Measurements from ENCODE around the gene CYP2F1.
"Not testable (repeated sequence)": the region's sequence is repeated elsewhere in the genome, so short reads cannot be mapped to it uniquely, and the experiment has no call there.

Gene CYP2F1

DNA sequence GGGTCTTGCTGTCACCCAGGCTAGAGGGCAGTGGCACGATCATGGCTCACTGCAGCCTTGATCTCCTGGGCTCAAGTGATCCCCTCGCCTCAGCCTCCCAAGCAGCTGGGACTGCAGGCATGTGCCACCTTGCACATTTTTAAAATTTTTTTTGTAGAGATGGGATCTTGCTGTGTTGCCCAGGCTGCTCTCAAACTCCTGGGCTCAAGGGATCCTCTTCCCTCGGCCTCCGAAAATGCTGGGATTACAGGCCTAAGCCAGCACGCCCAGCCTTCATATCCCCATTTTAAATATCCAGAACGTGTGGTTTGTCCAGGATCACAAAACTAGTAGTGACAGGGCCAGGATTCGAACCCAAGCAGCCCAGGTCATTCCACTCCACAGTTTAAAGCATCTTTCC is 13.1 kb downstream of the CYP2F1 start:
- not testable (repeated sequence) for DNase-seq

- peak; percentile 9 for DNase-seq
Observed at GRCh38 chr19:41127801-41128300, 13.6 kb downstream of the CYP2F1 start.

- DNase-seq, result no peak
Observed at GRCh38 chr19:41128692-41129091, 14.5 kb downstream of the CYP2F1 start.

GRCh38 chr19:41131186-41131585 is 17.0 kb downstream of the CYP2F1 start:
- no peak for DNase-seq

DNA sequence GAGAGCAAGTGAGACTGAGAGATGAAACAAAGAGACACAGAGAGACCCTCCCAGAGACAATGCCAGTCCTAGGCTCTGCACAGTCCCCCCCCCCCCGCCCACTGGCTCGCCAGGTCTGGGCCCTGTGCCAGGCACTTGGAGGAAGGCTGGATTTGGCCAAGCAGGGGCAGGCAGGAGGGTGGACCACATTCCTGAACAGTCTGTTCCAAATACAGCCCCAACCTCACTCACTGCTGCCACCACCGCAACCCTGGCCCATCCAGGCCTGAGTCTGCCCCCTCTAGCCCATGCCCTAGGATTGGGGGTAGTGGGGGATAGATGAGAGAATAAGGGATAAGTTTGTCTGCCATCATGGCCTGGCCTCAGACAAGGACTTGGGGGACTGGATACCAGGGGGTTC is 19.0 kb downstream of the CYP2F1 start:
- no peak for DNase-seq

DNA sequence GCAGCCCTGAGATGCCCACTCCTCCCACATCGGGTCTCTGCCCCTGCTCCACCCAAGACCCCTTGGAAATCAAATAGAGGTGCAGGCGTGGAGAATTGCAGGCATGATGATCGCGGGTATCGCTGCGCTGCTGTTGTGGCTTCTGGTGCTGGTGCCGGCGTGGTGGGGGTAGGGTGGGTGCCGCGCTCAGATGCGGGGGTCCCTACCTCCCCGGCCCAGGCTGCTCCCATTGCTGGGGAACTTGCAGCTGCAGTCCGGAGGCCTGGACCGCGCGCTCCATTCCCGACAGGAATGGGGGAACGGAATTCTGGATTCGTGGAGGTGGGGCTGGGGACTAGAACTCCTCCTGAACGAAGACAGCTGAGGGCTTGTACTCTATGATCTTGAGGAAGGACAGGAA is 20.4 kb downstream of the CYP2F1 start:
- DNase-seq, result no peak

DNA sequence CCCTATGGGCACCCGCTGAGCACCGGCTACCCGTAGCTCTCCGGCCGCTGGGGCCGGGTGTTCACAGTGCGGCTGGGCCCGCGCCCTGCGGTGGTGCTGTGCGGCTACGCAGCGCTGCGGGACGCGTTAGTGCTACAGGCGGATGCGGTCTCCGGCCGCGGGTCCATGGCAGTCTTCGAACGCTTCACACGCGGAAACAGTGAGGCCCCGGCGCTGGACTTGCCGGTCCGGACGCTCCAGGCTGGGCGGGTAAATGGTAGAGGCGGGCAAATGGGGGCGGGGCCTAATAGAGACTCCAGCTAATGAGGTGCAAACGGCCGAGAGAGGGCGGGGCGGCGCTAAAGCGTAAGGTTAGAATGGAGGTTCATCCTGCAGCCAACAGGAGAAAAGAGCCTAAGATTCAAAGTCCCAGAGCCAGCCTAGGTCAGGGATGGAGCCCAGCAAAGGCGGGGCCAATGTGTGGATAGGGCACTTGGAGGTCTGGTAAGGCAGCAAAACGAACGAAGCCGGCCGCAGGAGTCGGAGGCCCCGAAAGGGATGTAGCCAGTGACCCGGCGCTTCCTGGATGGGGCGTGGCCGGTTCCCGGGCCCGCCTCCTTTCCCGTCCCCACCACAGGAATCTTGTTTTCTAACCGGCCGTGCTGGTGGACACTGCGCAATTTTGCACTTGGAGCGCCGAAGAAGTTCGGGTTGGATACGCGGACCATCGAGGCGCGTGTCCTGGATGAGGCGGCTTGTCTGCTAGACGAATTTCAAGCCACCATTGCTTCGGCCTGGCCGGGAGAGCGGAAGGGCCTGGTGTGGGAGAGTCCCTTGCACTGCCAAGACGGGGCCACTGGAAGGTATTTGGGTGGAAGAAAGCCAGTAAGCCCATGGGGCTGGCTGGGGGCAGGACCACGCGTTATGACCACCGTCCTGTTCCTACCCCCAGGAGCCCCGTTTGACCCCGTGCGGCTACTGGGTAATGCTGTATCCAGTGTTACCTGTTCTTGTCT is 21.5 kb downstream of the CYP2F1 start:
- DNase-seq, result not testable (repeated sequence)

GRCh38 chr19:41136636-41137455 is 22.6 kb downstream of the CYP2F1 start:
- DNase-seq, result no peak

DNA sequence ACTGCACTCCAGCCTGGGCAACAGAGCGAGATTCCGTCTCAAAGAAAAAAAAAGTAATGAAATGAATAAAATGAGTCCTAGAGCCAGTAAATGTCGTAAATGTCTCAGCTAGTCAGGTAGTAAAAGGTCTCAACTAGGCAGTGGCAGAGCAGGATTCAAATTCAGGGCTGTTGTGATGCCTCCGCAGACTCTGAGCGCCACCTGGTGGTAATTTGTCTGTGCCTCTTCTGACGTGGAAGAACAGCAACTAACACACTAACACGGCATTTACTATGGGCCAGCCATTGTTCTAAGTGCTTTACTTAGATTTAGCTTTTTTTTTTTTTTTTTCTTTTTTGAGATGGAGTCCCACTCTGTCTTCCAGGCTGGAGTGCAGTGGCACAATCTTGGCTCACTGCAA is 30.2 kb downstream of the CYP2F1 start:
- peak; percentile 23 for DNase-seq

DNA sequence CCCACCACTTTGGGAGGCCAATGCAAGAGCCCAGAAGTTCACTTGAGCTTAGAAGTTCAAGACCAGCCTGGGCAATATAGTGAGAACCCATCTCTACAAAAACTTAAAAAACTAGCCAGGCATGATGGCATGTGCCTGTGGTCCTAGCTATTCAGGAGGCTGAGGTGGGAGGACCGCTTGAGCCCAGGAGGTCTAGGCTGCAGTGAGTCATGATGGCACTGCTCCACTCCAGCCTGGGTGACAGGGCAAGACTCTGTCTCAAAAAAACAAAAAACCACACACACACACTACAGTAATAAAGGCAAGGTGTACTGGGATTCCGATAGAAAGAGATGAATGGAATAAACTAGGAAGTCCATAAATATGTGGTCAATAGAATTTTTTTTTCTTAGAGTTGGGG is 35.6 kb downstream of the CYP2F1 start:
- DNase-seq, result no peak

GRCh38 chr19:41150986-41151385 is 36.8 kb downstream of the CYP2F1 start:
- not testable (repeated sequence) for DNase-seq

- no peak for DNase-seq
Observed at GRCh38 chr19:41154060-41154459, 39.8 kb downstream of the CYP2F1 start.

- DNase-seq, result no peak
Observed at GRCh38 chr19:41156207-41156606, 42.0 kb downstream of the CYP2F1 start.

GRCh38 chr19:41159881-41160280 is 45.6 kb downstream of the CYP2F1 start:
- DNase-seq, result no peak

- DNase-seq, result no peak
Observed at GRCh38 chr19:41161903-41162302, 47.7 kb downstream of the CYP2F1 start.

- DNase-seq, result no peak
Observed at GRCh38 chr19:41166944-41167804, 52.9 kb downstream of the CYP2F1 start.

DNA sequence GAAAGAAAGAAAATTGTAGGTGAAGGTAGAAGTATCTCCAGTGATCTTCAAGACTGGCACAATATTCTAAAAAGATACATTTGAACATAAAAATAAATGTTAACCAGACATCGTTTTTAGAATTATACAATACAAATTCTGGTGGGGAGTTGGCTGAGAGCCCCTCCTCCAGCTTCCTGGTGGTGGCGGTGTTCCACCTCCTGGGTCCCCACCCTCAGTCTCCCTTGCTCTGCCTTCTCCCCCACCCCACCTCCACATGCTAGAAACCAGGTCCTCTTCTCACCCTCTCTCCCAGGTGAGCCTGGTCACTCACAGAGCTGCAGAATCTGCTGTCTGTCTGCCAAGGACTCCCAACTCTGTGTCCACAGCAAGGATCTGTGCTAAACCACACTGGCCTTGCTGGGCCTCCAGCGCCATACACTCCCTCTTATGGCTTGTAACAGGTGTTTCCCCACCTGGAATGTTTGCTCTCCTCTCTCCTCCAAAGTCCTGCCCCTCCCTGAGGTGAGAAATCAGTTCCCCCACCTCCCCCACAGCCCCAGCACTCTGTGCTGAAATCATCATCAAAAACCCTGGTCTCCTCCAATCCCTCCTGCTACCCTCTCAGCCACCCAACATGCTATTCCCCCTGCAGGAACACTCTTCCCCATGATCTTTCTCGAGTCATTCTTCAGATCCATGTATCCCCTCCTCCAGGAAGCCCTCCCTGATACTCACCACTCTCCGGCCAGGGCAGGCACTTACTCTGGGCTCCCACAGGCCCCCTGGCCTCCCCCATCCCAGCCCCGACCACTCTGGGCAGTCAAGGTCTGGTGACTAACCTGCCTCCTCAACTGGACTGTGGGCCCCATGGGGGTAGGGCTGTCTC is 58.3 kb downstream of the CYP2F1 start:
- DNase-seq, result no peak

DNA sequence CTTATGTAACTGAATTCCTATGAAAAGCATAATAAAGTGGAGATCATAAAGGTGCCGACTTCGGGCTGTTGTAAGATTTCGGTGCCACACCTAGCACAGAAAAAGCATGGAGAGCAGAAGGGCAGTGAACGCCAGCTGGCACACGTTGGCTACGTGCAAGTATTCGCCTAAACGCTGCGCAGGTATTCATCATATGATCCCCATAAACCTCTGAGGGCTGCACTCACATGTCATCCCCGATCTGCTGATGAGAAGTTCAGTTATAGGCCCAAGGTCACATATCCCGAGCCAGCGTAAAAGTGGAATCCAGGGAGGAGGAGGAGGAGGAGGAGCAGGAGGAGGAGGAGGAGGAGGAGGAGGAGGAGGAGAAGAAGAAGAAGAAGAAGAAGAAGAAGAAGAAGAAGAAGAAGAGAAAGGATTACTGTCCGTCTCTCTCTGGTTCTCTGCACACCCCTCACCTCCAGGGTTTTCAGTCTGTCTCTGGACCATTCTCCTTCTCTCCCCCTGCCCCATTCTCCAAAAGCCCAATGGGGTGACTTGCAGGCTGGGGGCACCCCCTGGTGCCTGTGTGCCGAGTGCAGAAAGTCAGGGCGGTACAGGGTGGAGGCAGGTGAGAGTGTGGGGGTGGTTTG is 60.2 kb downstream of the CYP2F1 start:
- DNase-seq, result no peak

DNA sequence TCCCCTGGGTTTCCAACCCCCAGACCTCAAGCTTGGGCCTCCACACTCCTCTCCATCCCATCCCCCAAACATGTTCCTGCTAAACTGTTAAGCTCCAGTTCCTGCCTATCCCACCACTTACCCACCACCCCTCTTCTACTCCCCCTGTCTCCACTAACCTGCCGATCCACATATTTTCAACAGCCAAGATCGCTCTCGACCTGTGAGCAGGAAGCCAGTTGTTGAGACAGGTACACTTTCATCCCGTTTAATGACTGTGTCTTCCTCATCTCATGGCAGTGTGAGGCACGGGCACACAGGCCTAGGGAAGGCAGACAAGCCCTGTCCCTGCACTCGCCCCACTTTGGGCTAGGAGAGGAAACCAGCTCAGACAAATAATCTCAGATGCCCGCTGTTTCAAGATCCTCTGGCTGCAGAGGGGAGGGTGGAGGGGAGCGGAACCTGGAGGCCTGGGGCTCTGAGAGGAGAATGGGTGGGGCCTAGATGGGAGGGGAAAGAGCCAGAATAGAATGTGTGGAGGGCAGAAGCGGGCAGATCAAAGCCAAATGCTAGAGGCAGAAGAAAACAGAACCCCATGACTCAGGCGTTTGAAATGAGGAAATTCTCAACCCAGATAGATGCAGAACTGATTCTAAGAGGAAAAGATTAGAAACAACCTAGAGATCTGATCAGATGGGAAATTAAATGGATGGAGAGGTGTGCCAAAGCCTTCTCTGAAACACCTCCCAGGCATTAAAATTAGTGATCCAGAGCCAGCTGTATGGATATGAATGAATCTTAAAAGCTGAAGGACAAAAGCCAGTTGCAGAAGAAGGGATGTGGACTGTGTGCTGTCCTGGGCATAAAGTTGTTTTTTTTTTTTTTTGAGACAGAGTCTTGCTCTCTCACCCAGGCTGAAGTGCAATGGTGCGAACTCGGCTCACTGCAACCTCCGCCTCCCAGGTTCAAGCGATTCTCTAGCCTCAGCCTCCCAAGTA is 61.9 kb downstream of the CYP2F1 start:
- DNase-seq, result no peak

All from DMS153 (cell line).